SKM-1 treated with dmso at 0.1 percent for 144 hours (cell line): ENCODE data around the gene KBTBD13.
"Not testable (repeated sequence)": the region's sequence is repeated elsewhere in the genome, so short reads cannot be mapped to it uniquely, and the experiment has no call there.

ENCODE experiments used
- DNase-seq: peaks from one replicate; lab custom pipeline; 2025; ENCODE audit not compliant: unreplicated experiment; lab: John Stamatoyannopoulos, UW

Gene KBTBD13

DNA sequence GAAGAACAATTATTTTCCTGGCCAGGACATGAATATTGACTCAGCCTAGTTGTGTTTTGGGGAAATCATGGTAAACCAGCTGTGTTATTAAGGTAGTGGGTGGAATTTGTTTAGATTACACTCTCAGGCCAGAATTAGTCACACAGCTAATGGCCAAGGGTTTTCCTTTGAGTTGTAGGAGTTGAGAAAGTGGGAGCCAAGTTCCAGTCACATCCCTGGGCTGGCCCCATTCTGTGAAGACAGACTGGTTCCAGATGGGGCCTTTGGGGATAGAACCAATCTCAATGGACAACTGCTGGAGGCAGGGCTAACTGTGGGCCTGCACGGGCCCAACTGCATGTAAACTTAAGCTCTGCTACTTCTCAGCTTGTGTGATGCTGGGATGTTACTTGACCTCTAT, 7.4 kb upstream of the KBTBD13 start:
- no peak for DNase-seq

DNA sequence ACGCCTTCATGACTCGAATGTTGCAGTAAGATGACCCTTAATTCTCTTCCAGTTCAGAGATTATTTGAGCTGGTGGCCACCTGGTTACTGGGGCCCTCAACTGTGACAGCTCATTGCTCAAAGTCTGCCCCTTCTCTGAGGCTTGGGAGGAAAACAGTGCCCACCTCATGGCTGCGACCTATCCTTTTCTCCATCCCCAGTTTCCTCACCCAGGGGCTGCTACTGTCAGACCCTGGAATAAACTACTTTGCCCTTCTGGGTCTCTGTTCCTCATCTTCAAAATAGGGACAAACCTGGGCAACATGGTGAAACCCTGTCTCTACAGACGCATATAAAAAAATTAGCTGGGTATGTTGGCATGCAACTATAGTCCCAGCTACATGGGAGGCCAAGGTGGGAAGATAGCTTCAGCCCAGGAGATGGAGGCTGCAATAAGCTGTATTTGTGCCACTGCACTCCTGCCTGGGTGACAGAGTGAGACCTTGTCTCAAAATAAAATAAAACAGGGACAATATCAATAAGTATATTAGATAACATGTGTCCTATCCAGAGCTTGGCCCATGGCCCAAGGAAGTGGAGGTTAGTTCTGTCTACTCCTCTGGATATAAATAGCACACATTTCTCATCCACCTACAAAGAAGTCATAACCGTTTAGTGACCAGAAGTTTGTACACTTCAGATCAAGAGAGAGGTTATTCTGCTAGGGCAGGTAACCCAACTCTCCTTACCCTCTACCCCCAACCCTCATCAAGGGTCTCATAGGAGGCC, 6.6 kb upstream of the KBTBD13 start:
- DNase-seq = no peak

DNA sequence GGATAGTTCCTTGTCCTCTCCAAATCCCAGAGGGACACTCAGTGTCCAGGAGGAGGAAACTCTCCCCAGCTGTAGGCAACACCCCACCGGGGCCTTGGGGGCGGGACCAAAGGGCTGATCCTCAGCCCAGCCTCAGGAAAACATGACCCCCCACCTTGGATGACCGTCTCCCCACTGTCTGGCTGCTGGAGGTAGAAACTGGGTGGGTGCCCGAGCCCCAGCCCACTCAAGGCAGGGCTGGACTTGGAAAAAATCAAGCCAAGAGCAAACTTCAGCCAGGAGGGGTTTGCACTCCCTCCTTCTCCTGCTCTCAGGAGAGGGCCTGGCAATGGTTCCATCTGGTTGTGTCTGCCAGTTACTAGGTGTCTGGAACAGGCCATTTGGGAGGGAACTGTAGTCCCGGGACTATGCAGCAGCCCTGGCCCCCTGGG, 5.2 kb upstream of the KBTBD13 start:
- DNase-seq = no peak

DNA sequence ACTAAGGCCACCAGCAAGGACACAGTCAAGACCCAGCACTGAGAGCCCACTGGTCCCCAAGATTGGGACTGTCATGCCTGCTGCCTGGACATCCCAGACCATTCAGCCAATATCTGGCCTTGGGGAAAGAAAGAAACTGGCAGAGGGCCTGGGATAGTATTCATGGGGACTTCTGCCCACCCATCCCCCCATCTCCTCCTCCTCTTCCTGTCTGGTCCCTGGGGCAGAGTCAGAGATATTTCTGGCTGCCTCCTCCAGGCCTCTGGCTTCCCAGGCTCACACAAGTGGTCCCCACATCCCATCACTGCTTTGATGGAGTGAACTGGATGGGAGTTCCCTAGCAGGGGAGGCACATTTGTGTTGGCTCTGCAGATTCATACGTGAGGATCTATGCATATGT, 4.5 kb upstream of the KBTBD13 start:
- DNase-seq = no peak

DNA sequence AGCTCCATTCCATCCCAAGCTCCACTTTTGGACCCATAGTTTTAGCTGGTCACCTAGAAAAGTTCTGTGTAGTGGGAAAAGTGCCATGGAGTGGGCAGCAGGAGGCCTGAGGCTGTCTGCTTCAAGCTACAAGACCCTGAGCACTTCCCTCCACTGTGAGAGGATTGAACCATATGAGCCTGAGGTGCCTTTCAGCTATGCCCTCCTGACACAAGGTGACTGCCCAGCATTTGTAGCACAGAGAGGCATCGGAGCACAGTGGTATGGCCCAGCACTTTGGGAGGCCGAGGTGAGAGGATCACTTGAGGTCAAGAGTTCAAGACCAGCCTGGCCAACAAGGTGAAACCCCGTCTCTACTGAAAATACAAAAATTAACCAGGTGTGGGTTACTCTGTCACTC, 3.9 kb upstream of the KBTBD13 start:
- DNase-seq = no peak

DNA sequence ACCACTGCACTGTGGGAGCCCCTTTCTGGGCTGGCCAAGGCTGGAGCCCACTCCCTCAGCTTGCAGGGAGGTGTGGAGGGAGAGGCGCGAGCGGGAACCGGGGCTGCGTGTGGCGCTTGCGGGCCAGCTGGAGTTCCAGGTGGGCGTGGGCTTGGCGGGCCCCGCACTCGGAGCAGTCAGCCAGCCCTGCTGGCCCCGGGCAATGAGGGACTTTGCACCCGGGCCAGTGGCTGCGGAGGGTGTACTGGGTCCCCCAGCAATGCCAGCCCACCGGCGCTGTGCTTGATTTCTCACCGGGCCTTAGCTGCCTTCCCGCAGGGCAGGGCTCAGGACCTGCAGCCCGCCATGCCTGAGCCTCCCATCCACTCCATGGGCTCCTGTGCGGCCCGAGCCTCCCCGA, 1.6 kb upstream of the KBTBD13 start:
- DNase-seq = not testable (repeated sequence)

DNA sequence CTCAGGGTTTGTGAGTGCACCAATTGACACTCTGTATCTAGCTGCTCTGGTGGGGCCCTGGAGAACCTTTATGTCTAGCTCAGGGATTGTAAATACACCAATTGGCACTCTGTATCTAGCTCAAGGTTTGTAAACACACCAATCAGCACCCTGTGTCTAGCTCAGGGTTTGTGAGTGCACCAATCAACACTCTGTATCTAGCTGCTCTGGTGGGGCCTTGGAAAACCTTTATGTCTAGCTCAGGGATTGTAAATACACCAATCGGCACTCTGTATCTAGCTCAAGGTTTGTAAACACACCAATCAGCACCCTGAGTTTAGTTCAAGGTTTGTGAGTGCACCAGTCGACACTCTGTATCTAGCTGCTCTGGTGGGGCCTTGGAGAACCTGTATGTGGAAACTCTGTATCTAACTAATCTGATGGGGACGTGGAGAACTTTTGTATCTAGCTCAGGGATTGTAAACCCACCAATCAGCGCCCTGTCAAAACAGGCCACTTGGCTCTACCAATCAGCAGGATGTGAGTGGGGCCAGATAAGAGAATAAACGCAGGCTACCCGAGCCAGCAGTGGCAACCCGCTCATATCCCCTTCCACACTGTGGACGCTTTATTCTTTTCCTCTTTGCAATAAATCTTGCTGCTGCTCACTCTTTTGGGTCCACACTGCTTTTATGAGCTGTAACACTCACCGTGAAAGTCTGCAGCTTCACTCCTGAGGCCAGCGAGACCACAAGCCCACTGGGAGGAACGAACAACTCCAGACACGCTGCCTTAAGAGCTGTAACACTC, 745 bp upstream of the KBTBD13 start:
- not testable (repeated sequence) for DNase-seq

DNA sequence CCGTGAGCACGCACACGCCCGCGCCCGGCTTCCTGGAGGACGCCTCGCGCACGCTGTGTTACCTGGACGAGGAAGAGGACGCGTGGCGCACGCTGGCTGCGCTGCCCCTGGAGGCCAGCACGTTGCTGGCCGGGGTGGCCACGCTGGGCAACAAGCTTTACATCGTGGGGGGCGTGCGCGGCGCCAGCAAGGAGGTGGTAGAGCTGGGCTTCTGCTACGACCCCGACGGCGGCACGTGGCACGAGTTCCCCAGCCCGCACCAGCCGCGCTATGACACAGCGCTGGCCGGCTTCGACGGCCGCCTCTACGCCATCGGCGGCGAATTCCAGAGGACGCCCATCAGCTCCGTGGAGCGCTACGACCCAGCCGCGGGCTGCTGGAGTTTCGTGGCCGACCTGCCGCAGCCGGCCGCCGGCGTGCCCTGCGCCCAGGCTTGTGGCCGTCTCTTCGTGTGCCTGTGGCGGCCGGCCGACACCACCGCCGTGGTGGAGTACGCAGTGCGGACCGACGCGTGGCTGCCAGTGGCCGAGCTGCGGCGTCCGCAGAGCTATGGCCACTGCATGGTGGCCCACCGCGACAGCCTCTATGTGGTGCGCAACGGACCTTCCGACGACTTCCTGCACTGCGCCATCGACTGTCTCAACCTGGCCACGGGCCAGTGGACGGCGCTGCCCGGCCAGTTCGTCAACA, 890 bp downstream of the KBTBD13 start:
- DNase-seq = no peak

DNA sequence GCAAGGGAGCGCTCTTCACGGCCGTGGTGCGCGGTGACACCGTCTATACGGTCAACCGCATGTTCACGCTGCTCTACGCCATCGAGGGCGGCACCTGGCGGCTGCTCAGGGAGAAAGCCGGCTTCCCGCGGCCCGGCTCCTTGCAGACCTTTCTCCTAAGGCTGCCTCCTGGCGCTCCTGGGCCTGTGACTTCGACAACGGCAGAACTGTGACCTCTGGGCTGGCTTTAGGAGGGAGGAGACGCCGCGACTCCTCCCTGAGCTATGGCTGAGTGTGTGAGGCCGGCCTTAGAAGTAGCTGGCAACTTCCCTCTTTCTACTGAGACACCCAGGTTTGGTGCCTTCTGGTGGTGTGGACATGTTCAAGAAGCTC, 1.4 kb downstream of the KBTBD13 start:
- DNase-seq = no peak

DNA sequence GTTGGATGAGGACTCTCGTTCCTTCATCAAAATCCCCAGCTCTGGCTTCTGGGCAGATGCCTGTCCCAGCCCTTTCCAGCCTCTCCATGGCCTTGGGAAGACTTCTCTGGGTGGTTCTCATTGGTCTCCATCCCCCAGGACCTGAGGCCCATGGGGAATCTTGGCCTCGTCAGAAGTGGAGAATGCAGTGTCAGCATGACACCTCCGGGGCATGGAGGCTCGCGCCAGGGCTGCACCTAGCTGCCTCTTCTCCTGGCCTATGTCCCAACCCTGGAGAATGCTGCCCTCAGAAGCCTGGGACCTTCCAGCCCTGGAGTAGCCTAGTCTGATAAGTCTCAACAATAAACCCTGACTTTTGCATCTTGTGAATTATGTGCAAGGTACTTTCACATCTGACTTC, 3.0 kb downstream of the KBTBD13 start:
- no peak for DNase-seq

DNA sequence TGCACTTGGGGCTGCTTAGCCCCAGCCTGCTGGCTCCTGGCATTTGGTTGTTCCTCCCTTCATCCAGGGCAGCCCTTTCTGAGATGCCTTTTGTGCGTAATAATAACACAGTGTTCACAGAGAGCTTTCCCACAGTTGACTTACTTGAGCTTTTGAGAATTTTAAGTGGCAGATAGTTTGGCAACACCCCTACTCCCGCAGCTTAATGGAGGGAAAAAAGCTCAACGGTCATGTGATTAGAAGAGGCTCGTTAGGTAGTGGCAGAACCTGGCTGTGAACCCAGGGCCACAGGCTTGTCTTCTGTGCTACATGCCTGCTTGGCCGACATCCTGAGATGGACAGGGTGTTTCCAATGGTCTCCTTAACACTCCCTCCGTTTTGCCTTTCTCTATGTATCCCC, 4.7 kb downstream of the KBTBD13 start:
- no peak for DNase-seq

DNA sequence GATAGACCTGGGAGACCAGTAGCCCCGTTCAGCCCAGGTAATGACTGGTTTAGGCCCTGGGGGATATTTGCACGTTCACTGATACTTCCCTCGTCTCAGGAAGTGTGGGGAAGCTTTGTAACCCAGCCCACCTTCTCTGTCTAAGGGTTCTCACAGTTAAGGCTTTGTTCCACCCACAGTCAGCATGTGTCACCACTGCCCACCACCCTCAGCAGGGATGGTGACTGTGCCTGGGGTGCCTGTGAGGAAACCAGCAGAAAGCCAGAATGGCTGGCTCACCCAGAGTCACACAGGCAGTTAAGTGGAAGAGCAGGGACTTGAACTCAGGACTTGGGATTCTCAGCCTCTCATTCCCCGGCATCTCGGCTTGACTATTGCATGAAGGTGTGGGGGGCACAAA, 5.2 kb downstream of the KBTBD13 start:
- DNase-seq = no peak

DNA sequence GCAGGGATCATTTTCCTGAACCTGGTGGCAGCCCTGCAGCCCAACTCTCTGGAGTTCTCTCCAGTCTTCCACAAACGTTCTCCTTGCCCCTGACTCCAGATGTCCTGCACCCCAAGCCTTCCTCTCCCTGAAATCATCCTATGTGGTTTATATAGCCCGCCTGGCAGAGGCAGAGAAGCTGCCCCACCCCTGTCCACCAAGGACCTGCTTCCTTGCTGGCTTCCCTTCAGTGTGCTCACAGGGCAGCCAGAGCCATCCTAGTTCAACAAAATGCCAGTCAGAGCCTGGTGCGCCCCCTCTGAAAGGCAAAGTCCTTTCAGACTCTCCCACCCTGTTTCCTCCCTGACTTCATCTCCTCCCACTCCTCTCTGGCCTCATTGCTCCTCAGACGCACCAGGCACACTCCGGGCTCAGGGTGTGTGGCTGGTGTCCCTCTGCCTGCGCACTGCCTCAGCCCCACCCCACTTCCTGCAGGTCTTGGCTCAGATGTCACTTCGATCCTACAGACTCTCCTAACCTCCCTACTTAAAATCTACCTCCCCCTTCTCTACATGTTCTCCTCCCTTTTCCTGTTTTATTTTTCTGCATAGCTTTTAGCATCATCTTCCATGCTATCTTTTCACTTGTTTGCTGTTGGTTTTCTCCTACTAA, 5.9 kb downstream of the KBTBD13 start:
- DNase-seq = no peak

DNA sequence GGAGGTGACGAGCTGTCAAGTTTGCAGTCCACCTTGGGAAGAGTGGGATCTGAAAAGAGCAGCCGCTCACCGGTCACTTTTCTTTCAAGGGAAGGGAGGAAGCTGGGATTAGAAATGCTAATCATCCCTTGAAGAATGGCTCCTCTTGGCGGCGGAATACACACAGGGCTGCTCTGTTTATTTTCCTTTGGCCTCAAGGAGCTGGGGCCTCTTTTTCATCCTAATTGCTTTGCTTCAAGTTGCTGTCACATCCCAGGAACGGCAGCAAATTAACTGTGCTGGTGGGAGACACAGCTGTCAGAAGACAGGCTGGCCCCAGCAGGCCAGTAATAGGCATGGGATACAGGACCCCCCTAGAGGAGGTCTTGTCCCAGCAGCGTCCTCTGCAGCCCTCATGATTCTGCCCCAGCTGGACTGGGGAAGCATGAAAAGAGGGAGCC, 6.7 kb downstream of the KBTBD13 start:
- DNase-seq = no peak

DNA sequence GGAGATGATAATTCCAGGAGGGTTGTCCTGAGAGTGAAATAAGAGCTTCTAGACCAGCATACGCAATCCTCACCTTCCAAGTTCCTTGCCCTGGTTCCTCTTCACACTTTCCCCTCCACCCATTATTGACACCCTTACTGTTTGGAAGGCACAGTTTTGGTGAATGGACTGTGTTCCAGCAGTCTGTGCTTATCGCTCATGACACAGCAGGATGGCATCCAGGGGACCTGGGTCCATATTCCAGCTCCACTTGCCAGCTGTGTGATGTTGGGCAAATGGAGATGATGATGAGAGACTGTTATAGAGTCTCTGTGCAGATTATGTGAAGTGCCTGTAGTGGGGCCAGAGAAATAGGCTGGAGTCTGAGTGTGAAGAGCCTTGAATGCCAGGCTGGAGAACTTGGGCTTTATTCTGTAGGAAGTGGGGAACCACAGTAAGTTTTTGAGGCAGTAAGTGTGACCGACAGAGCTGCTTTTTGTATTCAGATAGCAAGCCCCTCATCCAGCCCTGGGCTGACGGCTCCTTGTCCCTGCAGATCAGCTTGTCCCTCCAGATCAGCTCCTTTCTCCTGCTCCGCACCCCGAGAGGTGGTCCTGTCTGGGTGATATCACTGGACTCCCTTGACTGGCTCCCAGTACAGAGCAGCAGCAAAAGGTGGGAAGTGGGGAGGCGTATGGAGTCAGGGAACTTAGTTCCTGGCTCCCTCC, 8.1 kb downstream of the KBTBD13 start:
- no peak for DNase-seq

DNA sequence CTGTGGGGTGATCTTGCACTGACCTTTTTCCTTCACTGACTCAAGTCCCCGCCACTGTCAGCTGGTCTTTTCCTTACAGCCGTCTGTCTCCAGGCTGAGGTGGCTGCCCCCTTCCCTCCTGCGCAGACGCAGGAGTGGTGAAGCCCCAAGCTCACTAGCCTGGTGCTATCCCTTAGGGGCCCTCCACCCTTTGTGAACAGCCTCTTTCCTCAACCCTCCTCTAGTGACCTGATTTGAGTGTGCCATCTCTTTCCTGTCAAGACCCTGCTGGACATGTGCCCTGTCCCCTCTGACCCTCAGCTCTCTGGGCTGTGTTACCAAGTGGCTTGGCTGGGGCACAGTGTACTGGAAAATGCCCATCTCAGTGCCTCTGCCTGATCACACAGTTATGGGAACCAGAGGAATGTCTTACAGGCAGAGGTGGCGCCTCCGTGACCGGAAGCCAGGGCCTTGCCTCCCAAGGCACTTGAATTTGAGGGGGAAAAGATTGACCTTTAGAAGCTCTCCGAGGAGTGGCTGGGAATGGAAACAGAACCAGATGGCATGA, 8.7 kb downstream of the KBTBD13 start:
- no peak for DNase-seq

DNA sequence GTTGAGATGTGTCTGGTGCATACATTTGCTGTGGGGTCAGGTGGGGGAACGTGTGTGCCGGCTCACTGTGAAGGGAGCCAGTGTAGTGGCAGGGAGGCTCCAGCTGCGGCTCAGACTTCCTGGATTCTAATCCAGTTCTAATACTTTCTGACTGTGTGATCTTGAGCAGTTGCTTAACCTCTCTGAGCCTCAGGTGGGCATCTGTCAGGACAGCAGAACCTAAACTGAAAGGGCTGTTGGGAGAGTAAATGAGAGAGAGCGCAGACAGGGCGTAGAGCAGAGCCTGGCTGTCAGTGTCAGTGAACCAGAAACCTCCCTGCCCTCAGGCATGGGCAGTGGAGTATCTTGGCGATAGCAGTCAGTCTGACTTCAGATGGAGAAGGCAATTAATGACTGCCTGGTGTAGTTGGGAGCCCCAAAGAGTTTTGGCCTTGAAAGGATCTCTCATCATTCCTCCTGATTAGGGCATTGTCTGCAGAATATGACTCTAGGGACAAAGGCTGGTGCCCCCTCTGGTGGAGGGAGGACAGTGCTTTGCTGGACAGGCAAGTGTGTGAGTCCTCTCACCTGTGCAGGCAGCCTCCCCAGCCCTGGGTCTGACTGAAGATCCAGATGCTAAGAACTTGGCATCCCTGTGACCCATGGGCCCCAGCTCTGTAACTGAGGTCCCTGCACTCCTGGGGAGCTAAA, 9.6 kb downstream of the KBTBD13 start:
- DNase-seq = peak; percentile 11

DNA sequence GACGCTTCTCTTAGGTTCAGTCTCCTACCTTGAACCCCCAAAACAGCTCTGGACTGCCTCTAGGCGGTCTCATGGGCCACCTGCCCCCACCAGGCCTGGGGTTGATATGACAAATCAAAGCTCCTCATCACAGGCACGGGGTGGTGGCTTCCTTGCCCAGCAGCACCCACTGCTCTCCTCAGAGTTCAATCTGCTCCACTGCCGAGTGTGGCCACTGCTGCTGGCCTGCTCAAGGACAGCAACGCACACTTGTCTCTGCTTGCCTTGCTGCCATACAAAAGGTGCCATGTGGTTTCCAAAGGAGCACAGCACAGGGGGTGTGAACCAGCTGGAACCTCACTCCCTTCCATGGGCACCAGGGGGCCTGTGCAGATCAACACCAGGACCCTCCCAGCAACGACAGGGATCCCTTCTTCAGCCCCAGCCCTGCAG, 10.2 kb downstream of the KBTBD13 start:
- no peak for DNase-seq

DNA sequence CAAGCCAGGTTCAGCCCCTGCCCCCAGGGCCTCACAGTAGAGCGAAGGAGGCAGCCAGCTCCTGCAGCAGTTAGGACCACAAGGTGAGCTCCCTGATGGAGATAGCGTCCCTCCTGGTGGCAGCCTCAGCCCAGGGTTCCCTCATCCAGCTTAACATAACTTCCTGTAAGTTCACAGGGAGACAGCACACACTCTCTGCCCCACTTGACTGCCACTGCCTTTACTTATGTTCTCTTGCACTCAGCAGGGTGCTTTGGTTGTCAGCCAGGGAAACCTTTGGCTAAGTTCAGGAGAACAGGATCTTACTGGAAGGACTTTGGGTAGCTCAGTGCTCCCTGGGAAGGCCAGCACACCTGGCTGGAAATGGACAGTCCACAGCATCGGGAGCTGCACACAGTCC, 10.9 kb downstream of the KBTBD13 start:
- DNase-seq = no peak
